GM12891 (cell line): Measurements from ENCODE around the gene EVC.

ENCODE experiments used
- DNase-seq: peaks from one replicate; pipeline ENCODE4 v3.0.0; 2011; ENCODE audit warnings: low spot score; ENCODE audit not compliant: insufficient read length
- FAIRE-seq: peaks from 2 replicates; lab custom pipeline; 2011; peaks lifted over from hg19 to GRCh38; lab: Jason Lieb, UNC
- PAX5 ChIP-seq: IDR thresholded peaks from 2 replicates; pipeline ENCODE4 v1.6.1; 2011; ENCODE audit warnings: low read length, moderate library complexity, mild to moderate bottlenecking; ENCODE audit not compliant: insufficient read depth, severe bottlenecking
- POLR2A ChIP-seq: IDR thresholded peaks from 2 replicates; pipeline ENCODE4 v1.6.1; 2011; ENCODE audit warnings: low read depth, low read length, control low read depth
- POLR2AphosphoS5 ChIP-seq: IDR thresholded peaks from 2 replicates; pipeline ENCODE4 v1.6.1; 2011; ENCODE audit warnings: low read depth, low read length, control low read depth
- POU2F2 ChIP-seq: IDR thresholded peaks from 2 replicates; pipeline ENCODE4 v1.6.1; 2011; ENCODE audit warnings: low read depth, mild to moderate bottlenecking, control low read depth, low read length, moderate library complexity
- SPI1 ChIP-seq: IDR thresholded peaks from 2 replicates; pipeline ENCODE4 v1.6.1; 2011; ENCODE audit warnings: low read depth, low read length, control low read depth
- TAF1 ChIP-seq: IDR thresholded peaks from 2 replicates; pipeline ENCODE4 v1.6.1; 2011; ENCODE audit warnings: low read depth, low read length, control low read depth

Gene EVC

DNA sequence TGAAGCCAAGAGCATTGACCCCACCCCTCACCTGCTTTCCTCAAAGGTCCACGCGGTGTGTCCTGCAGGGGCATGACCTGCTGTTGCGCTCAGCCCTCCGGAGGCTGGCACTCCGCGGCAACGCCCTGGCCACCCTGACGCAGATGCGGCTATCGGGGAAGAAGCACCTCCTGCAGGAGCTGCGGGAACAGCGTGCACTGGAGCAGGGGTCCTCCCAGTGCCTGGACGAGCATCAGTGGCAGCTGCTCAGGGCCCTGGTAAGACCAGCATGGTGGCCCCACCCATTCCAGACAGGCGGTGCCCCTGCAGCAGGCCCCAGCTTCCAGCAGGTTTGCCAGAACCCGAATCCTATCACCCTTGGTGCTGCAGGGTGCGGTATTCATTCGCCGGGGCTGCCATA, 86.0 kb downstream of the EVC start:
- FAIRE-seq (no peak), DNase-seq (no peak)
- TF ChIP-seq POU2F2 = no peak
- TF ChIP-seq SPI1 = no peak
- no peak for TF ChIP-seq PAX5
- no peak for TF ChIP-seq POLR2A
- TF ChIP-seq POLR2AphosphoS5 = no peak
- TF ChIP-seq TAF1 = no peak

DNA sequence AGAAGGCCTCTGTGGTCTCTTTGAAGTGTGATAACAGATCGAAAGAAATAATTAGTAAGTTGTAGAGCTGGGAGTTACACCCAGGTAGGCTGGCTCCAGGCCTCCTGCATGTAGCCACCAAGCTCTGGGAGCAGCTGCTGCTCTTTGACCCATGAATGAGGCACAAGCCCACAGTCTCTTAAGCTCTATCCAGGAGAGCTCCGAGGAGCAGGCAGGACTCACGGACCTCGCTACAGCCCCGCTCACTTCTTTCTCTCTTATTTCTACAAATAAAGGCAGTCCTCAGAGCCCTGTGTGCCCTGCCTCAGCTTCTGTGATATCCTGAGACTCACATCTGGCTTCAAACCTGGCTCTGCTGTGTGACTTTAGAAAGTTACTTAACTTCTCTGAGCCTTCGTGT, 86.9 kb downstream of the EVC start:
- DNase-seq (no peak), FAIRE-seq (no peak)
- TF ChIP-seq PAX5 (no peak), POLR2AphosphoS5 (no peak), POU2F2 (no peak), TAF1 (no peak)

- DNase-seq = no peak
- no peak for TF ChIP-seq POLR2AphosphoS5
- no peak for FAIRE-seq
Measured at GRCh38 chr4:5798462-5798861, 87.5 kb downstream of the EVC start.

DNA sequence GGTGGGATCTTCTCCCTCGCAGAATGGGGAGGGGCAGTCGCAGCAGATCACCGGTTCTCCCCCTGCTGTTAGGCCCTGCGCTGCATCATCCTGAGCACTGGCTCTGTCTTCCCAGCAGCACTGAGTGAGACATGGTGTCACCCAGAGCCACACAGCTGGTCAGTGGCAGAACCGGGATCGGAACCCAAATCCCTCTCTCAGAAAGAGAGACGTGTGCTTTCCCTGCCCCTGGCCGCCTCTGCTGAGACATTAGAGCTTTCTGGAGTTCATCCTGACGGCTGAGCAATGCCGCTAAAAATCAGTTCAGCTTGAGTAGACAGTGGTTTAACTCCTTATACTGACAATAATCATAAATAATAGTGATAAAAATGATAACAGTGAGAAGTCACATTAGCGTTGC, 87.9 kb downstream of the EVC start:
- TF ChIP-seq TAF1 (no peak), POLR2AphosphoS5 (no peak), POLR2A (no peak), PAX5 (no peak), SPI1 (no peak), POU2F2 (no peak)
- no peak for FAIRE-seq
- no peak for DNase-seq

DNA sequence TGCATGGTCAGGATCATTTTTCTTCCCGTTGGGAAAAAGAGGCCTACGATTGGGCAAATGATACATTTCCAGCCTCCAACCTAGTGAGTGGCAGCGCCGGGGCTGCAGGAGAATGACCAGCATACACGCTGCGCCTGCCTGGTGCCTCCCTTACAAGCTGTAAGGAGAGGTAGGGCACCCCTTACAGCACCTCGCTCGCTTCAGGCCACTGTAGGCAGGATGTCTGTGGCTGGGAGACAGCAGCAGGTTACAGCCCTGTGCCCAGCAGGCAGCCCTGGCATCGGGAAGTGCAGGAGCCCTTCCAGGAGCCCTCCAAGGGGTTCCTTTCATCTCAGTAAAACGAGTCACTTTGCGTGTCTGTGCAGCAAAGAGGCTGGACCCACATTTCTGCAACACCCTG, 88.4 kb downstream of the EVC start:
- no peak for DNase-seq
- no peak for TF ChIP-seq TAF1
- FAIRE-seq = no peak

DNA sequence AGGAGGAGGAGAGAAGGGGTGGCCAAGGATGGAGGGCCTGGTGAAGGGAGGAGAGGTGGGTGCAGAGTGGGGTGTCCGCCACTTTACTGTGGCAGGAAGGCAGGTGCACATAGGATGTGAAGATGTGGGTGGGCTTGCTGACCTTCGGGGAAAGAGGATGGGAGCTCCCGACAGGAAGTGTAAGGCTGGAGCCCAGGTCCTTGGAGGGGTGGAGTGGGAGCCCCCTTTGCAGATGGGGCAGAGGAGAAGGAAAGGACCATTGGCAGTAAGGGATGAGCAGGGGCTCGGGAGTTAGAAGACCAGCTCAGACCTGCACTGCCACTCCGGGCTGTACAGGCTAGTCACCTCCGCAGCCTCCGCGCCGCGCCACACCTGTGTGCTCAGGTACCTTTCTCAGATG, 89.5 kb downstream of the EVC start:
- no peak for TF ChIP-seq TAF1
- no peak for TF ChIP-seq POLR2AphosphoS5
- TF ChIP-seq PAX5 = no peak
- no peak for TF ChIP-seq POLR2A
- TF ChIP-seq POU2F2 = no peak
- no peak for TF ChIP-seq SPI1
- no peak for DNase-seq
- no peak for FAIRE-seq

- TF ChIP-seq POU2F2 (no peak), TAF1 (no peak), SPI1 (no peak), PAX5 (no peak), POLR2AphosphoS5 (no peak), POLR2A (no peak)
- DNase-seq (no peak), FAIRE-seq (no peak)
Measured at GRCh38 chr4:5801696-5802095, 90.7 kb downstream of the EVC start.

- no peak for FAIRE-seq
Measured at GRCh38 chr4:5802565-5802964, 91.6 kb downstream of the EVC start.

DNA sequence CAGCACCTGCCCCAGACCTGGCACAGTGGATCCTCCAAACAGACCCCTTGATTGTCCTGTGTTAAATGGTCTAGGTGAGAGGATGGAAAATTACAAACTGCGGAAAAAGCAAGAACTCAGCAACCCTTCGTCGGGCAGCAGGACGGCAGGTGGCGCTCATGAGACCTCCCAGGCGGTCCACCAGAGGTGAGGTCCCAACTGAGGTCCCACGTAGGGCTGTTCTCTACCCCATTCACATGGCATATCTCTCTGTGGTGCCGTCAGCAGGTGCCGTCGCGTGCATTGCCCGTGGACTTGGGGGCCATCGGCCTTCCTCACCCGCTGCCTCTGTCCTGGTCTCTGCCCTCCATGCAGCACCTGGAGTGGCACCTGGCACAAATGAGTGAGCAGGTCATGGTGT, 93.7 kb downstream of the EVC start:
- DNase-seq (no peak), FAIRE-seq (no peak)
- TF ChIP-seq POU2F2 (no peak), SPI1 (no peak), POLR2A (no peak), POLR2AphosphoS5 (no peak), TAF1 (no peak), PAX5 (no peak)

More at GRCh38 chr4:5802565-5802964, 91.6 kb downstream of the EVC start:
- no peak for TF ChIP-seq POLR2A
- no peak for DNase-seq

GRCh38 chr4:5805270-5805669, 94.3 kb downstream of the EVC start:
- no peak for FAIRE-seq
- TF ChIP-seq POU2F2 = no peak
- DNase-seq = no peak

GRCh38 chr4:5808081-5808741, 97.2 kb downstream of the EVC start:
- DNase-seq (no peak), FAIRE-seq (no peak)
- TF ChIP-seq POLR2AphosphoS5 = no peak
- no peak for TF ChIP-seq POLR2A
- no peak for TF ChIP-seq TAF1
- no peak for TF ChIP-seq PAX5
- no peak for TF ChIP-seq SPI1
- TF ChIP-seq POU2F2 = no peak

DNA sequence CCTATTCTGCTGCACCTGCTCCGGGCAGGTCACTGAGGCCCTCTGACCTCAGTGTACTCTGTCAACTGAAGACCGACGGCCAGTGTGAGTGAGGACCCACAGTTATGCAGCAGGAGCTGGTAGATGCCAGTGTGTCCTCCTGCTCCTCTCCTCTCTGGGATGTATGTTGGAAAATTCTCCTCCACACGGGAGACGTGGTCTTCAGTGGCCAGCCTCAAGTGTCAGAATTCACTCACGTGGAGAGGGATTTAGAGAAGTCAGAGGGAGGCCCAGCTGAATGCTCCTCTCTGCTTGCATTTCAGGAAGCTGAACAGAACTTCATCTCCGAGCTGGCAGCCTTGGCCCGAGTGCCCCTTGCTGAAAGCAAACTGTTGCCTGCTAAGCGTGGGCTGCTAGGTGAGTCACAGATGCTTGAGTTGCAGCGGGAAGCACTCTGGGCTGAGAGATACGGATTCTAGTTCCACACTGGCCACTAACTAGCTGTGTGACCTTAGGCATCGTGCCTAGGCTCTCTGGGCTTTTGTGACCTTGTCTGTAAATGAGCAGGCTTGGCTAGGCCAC, 98.3 kb downstream of the EVC start:
- TF ChIP-seq POU2F2 (no peak), PAX5 (no peak), POLR2AphosphoS5 (no peak), TAF1 (no peak), SPI1 (no peak), POLR2A (no peak)
- no peak for FAIRE-seq
- no peak for DNase-seq
